GM23338 (cell line): ENCODE results near the gene KRT15. TPM values are rescaled to one million over a fixed set of nuclear protein-coding genes. Genes with fewer than 3 reads are reported as not detected.

Source experiments
- ATAC-seq: fragments of 200-7000 bp; cut with Tn5 transposase; 3 replicates; pipeline ENCODE4 v1.9.1; 2020
- DNase-seq: peaks from one replicate; pipeline ENCODE4 v3.0.0-alpha.2; 2015; ENCODE audit warnings: low spot score
- H2AFZ ChIP-seq: fragments of 200-600 bp; sonication (generic); 2 replicates; pipeline ENCODE4 v1.8.0; 2016; ENCODE audit warnings: antibody characterized with exemption, mild to moderate bottlenecking, moderate library complexity
- H3F3A ChIP-seq: fragments of 200-600 bp; sonication (generic); replicated peaks from 2 replicates; pipeline ENCODE4 v1.8.0; 2017; ENCODE audit warnings: antibody characterized with exemption, mixed run types, low read depth
- H3K27ac ChIP-seq: fragments of 200-600 bp; sonication (generic); 2 replicates; pipeline ENCODE4 v1.6.1; 2016; ENCODE audit warnings: low read depth
- H3K27me3 ChIP-seq: fragments of 200-600 bp; sonication (generic); 2 replicates; pipeline ENCODE4 v1.8.0; 2016; ENCODE audit warnings: mild to moderate bottlenecking, mixed run types, moderate library complexity; ENCODE audit not compliant: insufficient read depth
- H3K36me3 ChIP-seq: fragments of 200-600 bp; sonication (generic); 2 replicates; pipeline ENCODE4 v1.8.0; 2016; ENCODE audit warnings: mild to moderate bottlenecking; ENCODE audit not compliant: insufficient read depth
- H3K4me1 ChIP-seq: fragments of 200-600 bp; sonication (generic); 2 replicates; pipeline ENCODE4 v1.8.0; 2016; ENCODE audit warnings: mild to moderate bottlenecking, moderate library complexity; ENCODE audit not compliant: insufficient read depth
- H3K4me2 ChIP-seq: fragments of 200-600 bp; sonication (generic); 2 replicates; pipeline ENCODE4 v1.7.1; 2017; ENCODE audit warnings: mixed run types
- H3K4me3 ChIP-seq: fragments of 200-600 bp; sonication (generic); 2 replicates; pipeline ENCODE4 v1.6.1; 2016; ENCODE audit warnings: mixed run types
- H3K79me2 ChIP-seq: fragments of 200-600 bp; sonication (generic); replicated peaks from 2 replicates; pipeline ENCODE4 v1.8.0; 2017; ENCODE audit warnings: mild to moderate bottlenecking; ENCODE audit not compliant: insufficient read depth
- H3K9me2 ChIP-seq: fragments of 200-600 bp; sonication (generic); 2 replicates; pipeline ENCODE4 v1.8.0; 2017; ENCODE audit not compliant: insufficient read depth
- H4K20me1 ChIP-seq: fragments of 200-600 bp; sonication (generic); replicated peaks from 2 replicates; pipeline ENCODE4 v1.8.0; 2017; ENCODE audit warnings: mild to moderate bottlenecking; ENCODE audit not compliant: insufficient read depth
- H3K27ac Mint-ChIP-seq: 2 replicates; pipeline ENCODE4 v1.8.0; 2020; ENCODE audit warnings: inconsistent platforms, mild to moderate bottlenecking, moderate library complexity, mixed read lengths
- H3K27me3 Mint-ChIP-seq: 3 replicates; pipeline ENCODE4 v1.8.0; 2022; ENCODE audit warnings: low read depth, mild to moderate bottlenecking, moderate library complexity, mixed read lengths, inconsistent platforms; ENCODE audit not compliant: insufficient read depth, poor library complexity
- H3K36me3 Mint-ChIP-seq: 3 replicates; pipeline ENCODE4 v1.8.0; 2021; ENCODE audit warnings: low read depth, mild to moderate bottlenecking, inconsistent platforms, moderate library complexity, mixed read lengths
- H3K4me1 Mint-ChIP-seq: 3 replicates; pipeline ENCODE4 v1.8.0; 2020; ENCODE audit warnings: mild to moderate bottlenecking, inconsistent platforms, mixed read lengths
- H3K4me3 Mint-ChIP-seq: 3 replicates; pipeline ENCODE4 v1.8.0; 2021; ENCODE audit warnings: moderate library complexity, mild to moderate bottlenecking, inconsistent platforms, mixed read lengths
- H3K9me3 Mint-ChIP-seq: 3 replicates; pipeline ENCODE4 v1.8.0; 2020; ENCODE audit warnings: moderate library complexity, mild to moderate bottlenecking, inconsistent platforms, mixed read lengths
- CREB1 ChIP-seq: fragments of 250-450 bp; sonication (Bioruptor Pico); IDR thresholded peaks from 2 replicates; pipeline ENCODE4 v1.5.0; 2020; ENCODE audit warnings: low read depth, mild to moderate bottlenecking, moderate library complexity
- ZNF331 ChIP-seq: fragments of 250-450 bp; sonication (Bioruptor Pico); IDR thresholded peaks from 2 replicates; pipeline ENCODE4 v1.5.0; 2020; ENCODE audit warnings: low read depth, mild to moderate bottlenecking, moderate library complexity
- polyA plus RNA-seq: library from polyadenylated mRNA; unstranded; fragments of >200 nt; fragmentation: Nextera tagmentation; extraction: Ambion mirVana; gene quantifications from 2 replicates; pipeline ENCODE4 v1.2.1, GENCODE V29; 2016
- total RNA-seq: library from RNA; depleted of rRNA; stranded (reverse); fragments of >200 nt; shearing (Covaris generic); gene quantifications from 2 replicates; pipeline ENCODE4 v1.2.3, GENCODE V29; 2014
- TF ChIP-seq, protein P1 (sequence below): fragments of 250-450 bp; sonication (Bioruptor Pico); IDR thresholded peaks from 2 replicates; pipeline ENCODE4 v1.5.0; 2020; ENCODE audit warnings: mild to moderate bottlenecking, moderate library complexity
- TF ChIP-seq, protein P2 (sequence below), 2 experiments: fragments of 200-600 bp in 1 of 2; sonication (generic) in 1 of 2; conservative IDR thresholded peaks; 2 replicates each; pipeline versions ENCODE4 v1.5.1 to v1.6.1; 2016 to 2017; ENCODE audit warnings: antibody characterized with exemption in 2 of 2, low read depth in 2 of 2, mild to moderate bottlenecking in 2 of 2, moderate library complexity in 1 of 2

KRT15 gene
- total and polyA plus RNA-seq, 2 experiments from 2014 or later, result 0.03 TPM; not detected in 1

- Histone ChIP-seq H3F3A (no peaks in the 10 kb centered on the region), H3K4me2 (no peak overlapping the region), H3K27ac (no peak overlapping the region), H3K4me1 (peaks cover 4% of the 10 kb centered on the region; the same call in 1 of the 2 replicates), H3K27me3 (no peaks in the 10 kb centered on the region), H3K36me3 (no peaks in the 10 kb centered on the region), H3K4me3 (no peak overlapping the region), H4K20me1 (no peaks in the 10 kb centered on the region), H3K79me2 (no peaks in the 10 kb centered on the region), H3K9me2 (no peaks in the 10 kb centered on the region), H2AFZ (no peak overlapping the region)
- Mint-ChIP-seq H3K4me3 (no peak overlapping the region), H3K27ac (no peak overlapping the region), H3K27me3 (peaks cover 11% of the 10 kb centered on the region), H3K4me1 (peaks cover 37% of the 10 kb centered on the region), H3K36me3 (no peaks in the 10 kb centered on the region), H3K9me3 (no peaks in the 10 kb centered on the region)
- DNase-seq (no peak), ATAC-seq (peak; percentile 48)
- TF ChIP-seq, protein P1, sequence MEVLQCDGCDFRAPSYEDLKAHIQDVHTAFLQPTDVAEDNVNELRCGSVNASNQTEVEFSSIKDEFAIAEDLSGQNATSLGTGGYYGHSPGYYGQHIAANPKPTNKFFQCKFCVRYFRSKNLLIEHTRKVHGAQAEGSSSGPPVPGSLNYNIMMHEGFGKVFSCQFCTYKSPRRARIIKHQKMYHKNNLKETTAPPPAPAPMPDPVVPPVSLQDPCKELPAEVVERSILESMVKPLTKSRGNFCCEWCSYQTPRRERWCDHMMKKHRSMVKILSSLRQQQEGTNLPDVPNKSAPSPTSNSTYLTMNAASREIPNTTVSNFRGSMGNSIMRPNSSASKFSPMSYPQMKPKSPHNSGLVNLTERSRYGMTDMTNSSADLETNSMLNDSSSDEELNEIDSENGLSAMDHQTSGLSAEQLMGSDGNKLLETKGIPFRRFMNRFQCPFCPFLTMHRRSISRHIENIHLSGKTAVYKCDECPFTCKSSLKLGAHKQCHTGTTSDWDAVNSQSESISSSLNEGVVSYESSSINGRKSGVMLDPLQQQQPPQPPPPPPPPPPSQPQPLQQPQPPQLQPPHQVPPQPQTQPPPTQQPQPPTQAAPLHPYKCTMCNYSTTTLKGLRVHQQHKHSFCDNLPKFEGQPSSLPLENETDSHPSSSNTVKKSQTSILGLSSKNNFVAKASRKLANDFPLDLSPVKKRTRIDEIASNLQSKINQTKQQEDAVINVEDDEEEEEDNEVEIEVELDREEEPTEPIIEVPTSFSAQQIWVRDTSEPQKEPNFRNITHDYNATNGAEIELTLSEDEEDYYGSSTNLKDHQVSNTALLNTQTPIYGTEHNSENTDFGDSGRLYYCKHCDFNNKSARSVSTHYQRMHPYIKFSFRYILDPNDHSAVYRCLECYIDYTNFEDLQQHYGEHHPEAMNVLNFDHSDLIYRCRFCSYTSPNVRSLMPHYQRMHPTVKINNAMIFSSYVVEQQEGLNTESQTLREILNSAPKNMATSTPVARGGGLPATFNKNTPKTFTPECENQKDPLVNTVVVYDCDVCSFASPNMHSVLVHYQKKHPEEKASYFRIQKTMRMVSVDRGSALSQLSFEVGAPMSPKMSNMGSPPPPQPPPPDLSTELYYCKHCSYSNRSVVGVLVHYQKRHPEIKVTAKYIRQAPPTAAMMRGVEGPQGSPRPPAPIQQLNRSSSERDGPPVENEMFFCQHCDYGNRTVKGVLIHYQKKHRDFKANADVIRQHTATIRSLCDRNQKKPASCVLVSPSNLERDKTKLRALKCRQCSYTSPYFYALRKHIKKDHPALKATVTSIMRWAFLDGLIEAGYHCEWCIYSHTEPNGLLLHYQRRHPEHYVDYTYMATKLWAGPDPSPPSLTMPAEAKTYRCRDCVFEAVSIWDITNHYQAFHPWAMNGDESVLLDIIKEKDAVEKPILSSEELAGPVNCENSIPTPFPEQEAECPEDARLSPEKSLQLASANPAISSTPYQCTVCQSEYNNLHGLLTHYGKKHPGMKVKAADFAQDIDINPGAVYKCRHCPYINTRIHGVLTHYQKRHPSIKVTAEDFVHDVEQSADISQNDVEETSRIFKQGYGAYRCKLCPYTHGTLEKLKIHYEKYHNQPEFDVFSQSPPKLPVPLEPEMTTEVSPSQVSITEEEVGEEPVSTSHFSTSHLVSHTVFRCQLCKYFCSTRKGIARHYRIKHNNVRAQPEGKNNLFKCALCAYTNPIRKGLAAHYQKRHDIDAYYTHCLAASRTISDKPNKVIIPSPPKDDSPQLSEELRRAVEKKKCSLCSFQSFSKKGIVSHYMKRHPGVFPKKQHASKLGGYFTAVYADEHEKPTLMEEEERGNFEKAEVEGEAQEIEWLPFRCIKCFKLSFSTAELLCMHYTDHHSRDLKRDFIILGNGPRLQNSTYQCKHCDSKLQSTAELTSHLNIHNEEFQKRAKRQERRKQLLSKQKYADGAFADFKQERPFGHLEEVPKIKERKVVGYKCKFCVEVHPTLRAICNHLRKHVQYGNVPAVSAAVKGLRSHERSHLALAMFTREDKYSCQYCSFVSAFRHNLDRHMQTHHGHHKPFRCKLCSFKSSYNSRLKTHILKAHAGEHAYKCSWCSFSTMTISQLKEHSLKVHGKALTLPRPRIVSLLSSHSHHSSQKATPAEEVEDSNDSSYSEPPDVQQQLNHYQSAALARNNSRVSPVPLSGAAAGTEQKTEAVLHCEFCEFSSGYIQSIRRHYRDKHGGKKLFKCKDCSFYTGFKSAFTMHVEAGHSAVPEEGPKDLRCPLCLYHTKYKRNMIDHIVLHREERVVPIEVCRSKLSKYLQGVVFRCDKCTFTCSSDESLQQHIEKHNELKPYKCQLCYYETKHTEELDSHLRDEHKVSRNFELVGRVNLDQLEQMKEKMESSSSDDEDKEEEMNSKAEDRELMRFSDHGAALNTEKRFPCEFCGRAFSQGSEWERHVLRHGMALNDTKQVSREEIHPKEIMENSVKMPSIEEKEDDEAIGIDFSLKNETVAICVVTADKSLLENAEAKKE (CRISPR knock-in tag), result no peak
- TF ChIP-seq ZNF331 (CRISPR knock-in tag), result no peak
Observed at GRCh38 chr17:41535764-41536481, 17.2 kb upstream of the KRT15 start.

DNA sequence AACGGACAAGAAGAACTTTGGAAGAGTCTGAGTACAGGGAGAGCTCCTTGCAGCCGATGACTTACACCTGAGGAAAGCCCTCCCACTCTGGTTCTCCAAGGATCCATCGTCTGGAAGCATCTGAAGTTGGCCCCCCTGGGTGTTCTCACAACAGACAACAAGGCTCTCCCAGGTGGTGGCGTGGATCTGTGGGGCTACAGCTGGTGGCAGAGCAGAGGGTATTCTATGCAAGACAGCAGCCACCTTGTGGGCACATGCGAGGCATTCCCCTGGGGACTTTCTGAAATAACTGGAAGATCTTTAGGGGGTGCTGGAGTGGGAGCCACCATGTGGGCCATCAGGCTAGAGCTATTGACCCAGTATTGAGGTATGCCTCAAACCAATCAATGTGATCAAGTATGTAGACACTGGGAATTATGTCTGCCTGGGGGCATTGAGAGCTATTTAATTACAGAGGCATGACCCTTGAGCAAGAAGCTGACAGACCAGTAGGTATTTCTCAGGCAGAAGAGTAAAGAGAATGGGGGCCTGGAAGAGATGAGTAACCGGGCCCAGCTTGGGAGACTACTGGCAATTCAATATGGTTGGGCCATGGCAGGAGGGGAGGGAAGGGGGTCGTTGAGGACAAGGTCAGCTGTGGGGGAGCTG lies 16.3 kb upstream of the KRT15 start:
- Histone ChIP-seq H3K79me2 (no peaks in the 10 kb centered on the region), H2AFZ (no peak overlapping the region), H3K4me3 (no peak overlapping the region), H3K27ac (no peak overlapping the region), H3K9me2 (no peaks in the 10 kb centered on the region), H3K4me2 (no peak overlapping the region), H3K36me3 (no peaks in the 10 kb centered on the region), H3K4me1 (peaks cover 4% of the 10 kb centered on the region; the same call in 1 of the 2 replicates), H3F3A (no peaks in the 10 kb centered on the region), H4K20me1 (no peaks in the 10 kb centered on the region), H3K27me3 (no peaks in the 10 kb centered on the region)
- no peak overlapping the region for H3K4me3 Mint-ChIP-seq
- H3K9me3 Mint-ChIP-seq, result no peaks in the 10 kb centered on the region
- peaks cover 11% of the 10 kb centered on the region for H3K27me3 Mint-ChIP-seq
- peaks cover 30% of the 10 kb centered on the region for H3K4me1 Mint-ChIP-seq
- H3K36me3 Mint-ChIP-seq, result no peaks in the 10 kb centered on the region
- TF ChIP-seq ZNF331 (CRISPR knock-in tag), result no peak
- TF ChIP-seq, protein P2, sequence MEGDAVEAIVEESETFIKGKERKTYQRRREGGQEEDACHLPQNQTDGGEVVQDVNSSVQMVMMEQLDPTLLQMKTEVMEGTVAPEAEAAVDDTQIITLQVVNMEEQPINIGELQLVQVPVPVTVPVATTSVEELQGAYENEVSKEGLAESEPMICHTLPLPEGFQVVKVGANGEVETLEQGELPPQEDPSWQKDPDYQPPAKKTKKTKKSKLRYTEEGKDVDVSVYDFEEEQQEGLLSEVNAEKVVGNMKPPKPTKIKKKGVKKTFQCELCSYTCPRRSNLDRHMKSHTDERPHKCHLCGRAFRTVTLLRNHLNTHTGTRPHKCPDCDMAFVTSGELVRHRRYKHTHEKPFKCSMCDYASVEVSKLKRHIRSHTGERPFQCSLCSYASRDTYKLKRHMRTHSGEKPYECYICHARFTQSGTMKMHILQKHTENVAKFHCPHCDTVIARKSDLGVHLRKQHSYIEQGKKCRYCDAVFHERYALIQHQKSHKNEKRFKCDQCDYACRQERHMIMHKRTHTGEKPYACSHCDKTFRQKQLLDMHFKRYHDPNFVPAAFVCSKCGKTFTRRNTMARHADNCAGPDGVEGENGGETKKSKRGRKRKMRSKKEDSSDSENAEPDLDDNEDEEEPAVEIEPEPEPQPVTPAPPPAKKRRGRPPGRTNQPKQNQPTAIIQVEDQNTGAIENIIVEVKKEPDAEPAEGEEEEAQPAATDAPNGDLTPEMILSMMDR (conservative IDR thresholded peaks at IDR 0.05; ENCODE audit: low read depth in 2 of 2), result peak; percentile 17 to 20; a peak in 1 of 4 replicates
- TF ChIP-seq CREB1 (CRISPR knock-in tag), result no peak
- ATAC-seq, result no peak
- DNase-seq, result no peak
- H3K27ac Mint-ChIP-seq, result no peak overlapping the region
